Activated CD4-positive, alpha-beta T cell treated with anti-CD3 and anti-CD28 coated beads, Interleukin-2, Interleukin-4, amounts not matched to agents 100 ng/mL and 50 ng/mL, durations not matched to agents 16 hours and 8 hours (primary cell): ENCODE data around the gene TSEN2.
"Not testable (repeated sequence)": the region's sequence is repeated elsewhere in the genome, so short reads cannot be mapped to it uniquely, and the experiment has no call there.

ENCODE experiments used
- DNase-seq: peaks from one replicate; pipeline ENCODE4 v3.0.0-alpha.2; 2020; ENCODE audit warnings: low spot score

Gene TSEN2

GRCh38 chr3:12472000-12472610 lies 12.2 kb upstream of the TSEN2 start:
- DNase-seq, result no peak

GRCh38 chr3:12472796-12473195 lies 11.5 kb upstream of the TSEN2 start:
- no peak for DNase-seq

GRCh38 chr3:12473511-12473910 lies 10.8 kb upstream of the TSEN2 start:
- peak; percentile 80 for DNase-seq

GRCh38 chr3:12476238-12476897 lies 7.9 kb upstream of the TSEN2 start:
- no peak for DNase-seq

- DNase-seq, result no peak
Measured at GRCh38 chr3:12477256-12477655, 7.0 kb upstream of the TSEN2 start.

GRCh38 chr3:12478326-12478725 lies 6.0 kb upstream of the TSEN2 start:
- no peak for DNase-seq

- not testable (repeated sequence) for DNase-seq
Measured at GRCh38 chr3:12479198-12479597, 5.1 kb upstream of the TSEN2 start.

- peak; percentile 77 for DNase-seq
Measured at GRCh38 chr3:12479919-12480427, 4.3 kb upstream of the TSEN2 start.

GRCh38 chr3:12483410-12483809 lies 870 bp upstream of the TSEN2 start:
- no peak for DNase-seq

GRCh38 chr3:12483872-12484197 lies 445 bp upstream of the TSEN2 start:
- DNase-seq, result no peak

GRCh38 chr3:12484983-12485327 lies 675 bp downstream of the TSEN2 start:
- no peak for DNase-seq

- DNase-seq, result no peak
Measured at GRCh38 chr3:12486001-12486400, 1.7 kb downstream of the TSEN2 start.

- DNase-seq, result no peak
Measured at GRCh38 chr3:12486916-12487315, 2.6 kb downstream of the TSEN2 start.

GRCh38 chr3:12487336-12487735 lies 3.1 kb downstream of the TSEN2 start:
- no peak for DNase-seq

GRCh38 chr3:12487786-12488185 lies 3.5 kb downstream of the TSEN2 start:
- no peak for DNase-seq

GRCh38 chr3:12489368-12489767 lies 5.1 kb downstream of the TSEN2 start:
- DNase-seq, result no peak

- no peak for DNase-seq
Measured at GRCh38 chr3:12489832-12490231, 5.6 kb downstream of the TSEN2 start.

GRCh38 chr3:12490547-12490946 lies 6.3 kb downstream of the TSEN2 start:
- DNase-seq, result no peak

- DNase-seq, result no peak
Measured at GRCh38 chr3:12495749-12496452, 11.6 kb downstream of the TSEN2 start.

- no peak for DNase-seq
Measured at GRCh38 chr3:12496453-12496761, 12.1 kb downstream of the TSEN2 start.

- DNase-seq, result no peak
Measured at GRCh38 chr3:12499474-12499873, 15.2 kb downstream of the TSEN2 start.

GRCh38 chr3:12501360-12502020 lies 17.2 kb downstream of the TSEN2 start:
- no peak for DNase-seq
